Central memory CD8-positive, alpha-beta T cell (primary cell): ENCODE results near the gene TFPI.
"Not testable (repeated sequence)": the region's sequence is repeated elsewhere in the genome, so short reads cannot be mapped to it uniquely, and the experiment has no call there.

ENCODE experiments used
- ATAC-seq: fragments of 150-1000 bp; cut with Tn5 transposase; replicated peaks from 2 replicates; pipeline ENCODE4 v1.10.0; 2022; ENCODE audit warnings: mild to moderate bottlenecking, moderate FRiP score, moderate number of reproducible peaks; ENCODE audit not compliant: poor library complexity, severe bottlenecking; ENCODE audit errors: extremely low read depth
- DNase-seq, 2 donors: peaks; one replicate each; pipeline ENCODE4 v3.0.0; 2021; ENCODE audit warnings: low spot score in 2 of 2
- H3K27ac Mint-ChIP-seq: one replicate; pipeline ENCODE4 v1.8.0; 2022; ENCODE audit warnings: low read depth, mild to moderate bottlenecking, moderate library complexity, mixed read lengths
- H3K27me3 Mint-ChIP-seq: one replicate; pipeline ENCODE4 v1.8.0; 2022; ENCODE audit warnings: mixed read lengths
- H3K36me3 Mint-ChIP-seq: one replicate; pipeline ENCODE4 v1.8.0; 2022; ENCODE audit warnings: mild to moderate bottlenecking, moderate library complexity, mixed read lengths; ENCODE audit not compliant: insufficient read depth
- H3K4me1 Mint-ChIP-seq: one replicate; pipeline ENCODE4 v1.8.0; 2022; ENCODE audit warnings: mixed read lengths
- H3K4me3 Mint-ChIP-seq: one replicate; pipeline ENCODE4 v1.8.0; 2022; ENCODE audit warnings: mild to moderate bottlenecking, moderate library complexity, mixed read lengths
- H3K9me3 Mint-ChIP-seq: one replicate; pipeline ENCODE4 v1.8.0; 2022; ENCODE audit warnings: mixed read lengths

The TFPI gene

DNA sequence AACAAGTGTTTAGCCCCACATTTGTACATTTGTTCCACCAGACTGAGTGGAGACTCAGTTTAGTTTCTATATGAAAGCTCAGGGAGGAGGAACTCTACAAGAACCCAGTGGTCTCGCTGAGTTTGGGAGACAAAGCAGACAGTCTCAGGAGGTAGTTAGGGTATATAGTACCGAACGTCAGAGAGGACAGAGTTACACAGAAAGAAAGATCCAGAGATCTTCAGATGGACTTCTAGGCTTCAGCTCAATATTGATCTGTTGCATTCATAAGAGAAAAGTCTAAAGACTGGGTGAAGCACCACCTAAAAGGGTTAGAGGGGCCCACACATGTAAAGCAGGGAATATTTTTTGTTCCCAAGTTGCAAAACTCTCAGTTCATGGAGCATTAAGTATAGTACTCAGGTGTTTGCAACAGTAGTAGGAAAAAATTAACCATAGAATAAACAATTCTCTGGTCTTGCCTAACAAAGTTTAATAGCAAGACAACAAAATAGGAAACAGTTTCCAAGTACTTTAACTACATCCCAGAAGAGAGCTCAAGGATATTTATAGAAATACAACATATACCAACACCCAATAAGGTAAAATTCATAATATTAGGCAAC lies 4.2 kb downstream of the TFPI start:
- H3K27me3 Mint-ChIP-seq, result no peaks in the 10 kb centered on the region
- ATAC-seq, result no peak
- H3K36me3 Mint-ChIP-seq, result no peaks in the 10 kb centered on the region
- no peaks in the 10 kb centered on the region for H3K4me1 Mint-ChIP-seq
- no peak for DNase-seq
- no peak overlapping the region for H3K27ac Mint-ChIP-seq
- H3K4me3 Mint-ChIP-seq, result no peak overlapping the region
- H3K9me3 Mint-ChIP-seq, result no peaks in the 10 kb centered on the region

DNA sequence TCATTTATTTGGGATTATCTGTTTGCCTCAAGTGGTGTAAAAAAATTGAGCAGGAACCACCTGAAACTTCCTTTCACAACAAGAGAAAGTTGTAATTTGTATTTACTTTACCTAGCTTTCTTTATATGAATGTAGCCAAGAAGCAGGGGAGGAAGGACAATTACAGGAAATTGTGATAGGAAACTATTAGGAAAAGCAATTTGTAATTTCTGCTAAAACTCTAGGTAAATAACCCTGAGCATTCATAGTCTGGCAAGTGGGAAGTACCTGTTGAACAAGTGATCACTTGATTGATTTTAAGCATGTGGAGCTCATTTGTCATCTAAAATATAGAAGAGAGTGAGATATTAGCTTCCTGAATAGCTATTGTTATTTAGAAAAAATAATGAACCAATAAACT lies 5.0 kb downstream of the TFPI start:
- Mint-ChIP-seq H3K4me3 (no peak overlapping the region), H3K9me3 (no peaks in the 10 kb centered on the region), H3K27ac (no peak overlapping the region), H3K4me1 (no peaks in the 10 kb centered on the region), H3K27me3 (no peaks in the 10 kb centered on the region), H3K36me3 (peaks cover 1% of the 10 kb centered on the region)
- no peak for ATAC-seq
- DNase-seq, result no peak

DNA sequence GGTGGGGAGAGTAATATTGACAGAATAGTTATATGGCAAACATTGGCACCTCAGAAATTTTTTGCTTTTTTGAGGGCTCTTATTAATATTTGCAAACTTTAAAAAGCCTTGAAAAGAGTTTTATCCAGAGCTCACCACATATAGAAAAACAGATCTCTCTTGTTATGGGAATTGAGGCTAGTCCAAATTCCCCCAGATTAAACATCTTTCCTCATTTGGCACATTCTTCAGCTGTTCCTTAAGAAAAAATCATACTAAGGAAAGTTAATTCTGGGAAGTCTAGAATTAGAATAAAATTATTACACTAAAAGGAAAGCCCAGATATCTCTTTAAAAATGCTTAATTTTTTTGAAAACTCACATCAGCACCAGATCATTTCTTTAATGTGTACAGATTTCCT lies 5.6 kb downstream of the TFPI start:
- ATAC-seq (no peak), DNase-seq (no peak)
- peaks cover 1% of the 10 kb centered on the region for H3K36me3 Mint-ChIP-seq
- H3K9me3 Mint-ChIP-seq, result no peaks in the 10 kb centered on the region
- H3K4me1 Mint-ChIP-seq, result no peaks in the 10 kb centered on the region
- H3K27me3 Mint-ChIP-seq, result no peaks in the 10 kb centered on the region
- H3K27ac Mint-ChIP-seq, result no peak overlapping the region
- H3K4me3 Mint-ChIP-seq, result no peak overlapping the region

DNA sequence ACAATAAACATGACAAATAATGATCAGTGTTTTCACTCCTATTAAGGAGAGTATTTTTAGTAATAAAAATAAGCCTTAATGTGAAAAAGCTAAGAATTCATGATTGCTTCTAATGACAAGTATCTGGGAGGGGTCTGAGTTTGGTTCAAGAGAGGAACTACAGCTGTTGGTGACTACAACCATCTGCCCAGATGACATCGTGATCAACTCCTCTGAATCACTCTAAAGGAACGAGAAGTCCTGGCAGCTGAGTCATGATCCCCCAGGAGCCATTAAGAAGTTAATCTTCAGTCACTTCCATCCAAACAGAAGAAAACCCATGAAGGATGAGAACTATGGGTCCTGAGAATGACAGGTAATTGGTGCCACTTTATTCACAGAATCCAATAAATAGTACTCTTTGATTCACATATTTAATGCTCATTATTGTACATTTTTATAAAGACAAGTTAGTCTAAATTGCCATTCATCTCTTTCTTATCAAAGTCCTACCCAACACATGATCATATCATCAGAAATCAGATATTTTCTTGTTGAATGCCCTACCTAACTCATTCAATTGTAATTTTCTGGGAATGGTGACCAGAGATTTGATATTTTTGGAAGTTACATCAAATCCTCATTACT lies 6.8 kb downstream of the TFPI start:
- ATAC-seq (no peak), DNase-seq (no peak)
- Mint-ChIP-seq H3K27me3 (no peaks in the 10 kb centered on the region), H3K36me3 (peaks cover 1% of the 10 kb centered on the region), H3K27ac (no peak overlapping the region), H3K4me1 (no peaks in the 10 kb centered on the region), H3K4me3 (no peak overlapping the region), H3K9me3 (no peaks in the 10 kb centered on the region)

DNA sequence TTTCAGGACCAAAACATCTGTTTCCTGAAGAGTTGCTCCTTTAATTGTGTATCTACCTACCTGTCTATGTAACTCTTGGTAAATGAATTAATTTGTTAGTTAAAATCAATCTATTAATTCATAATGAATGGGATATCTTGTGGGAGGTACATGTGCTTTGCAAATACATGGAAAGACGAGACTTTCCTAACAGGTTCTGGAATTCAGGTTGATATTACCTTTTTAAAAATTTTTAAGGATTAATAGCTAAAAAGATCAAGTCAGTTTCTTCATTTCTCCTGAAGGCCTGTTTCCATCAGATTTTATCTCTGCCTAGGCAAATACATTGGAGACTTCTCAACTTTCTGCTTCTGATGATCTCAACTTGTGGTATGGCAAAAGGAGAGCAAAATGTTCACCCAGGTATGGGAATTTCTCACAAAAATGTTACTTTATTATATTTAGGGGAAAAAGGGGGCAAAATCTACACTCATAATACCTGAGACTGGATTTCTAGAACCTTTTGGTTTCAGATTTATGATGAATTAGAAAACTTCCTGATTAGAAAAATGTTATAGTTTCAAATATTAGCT lies 7.4 kb downstream of the TFPI start:
- ATAC-seq, result no peak
- Mint-ChIP-seq H3K9me3 (peaks cover 6% of the 10 kb centered on the region), H3K27ac (no peak overlapping the region), H3K4me3 (no peak overlapping the region), H3K36me3 (peaks cover 1% of the 10 kb centered on the region), H3K27me3 (no peaks in the 10 kb centered on the region), H3K4me1 (no peaks in the 10 kb centered on the region)
- no peak for DNase-seq

DNA sequence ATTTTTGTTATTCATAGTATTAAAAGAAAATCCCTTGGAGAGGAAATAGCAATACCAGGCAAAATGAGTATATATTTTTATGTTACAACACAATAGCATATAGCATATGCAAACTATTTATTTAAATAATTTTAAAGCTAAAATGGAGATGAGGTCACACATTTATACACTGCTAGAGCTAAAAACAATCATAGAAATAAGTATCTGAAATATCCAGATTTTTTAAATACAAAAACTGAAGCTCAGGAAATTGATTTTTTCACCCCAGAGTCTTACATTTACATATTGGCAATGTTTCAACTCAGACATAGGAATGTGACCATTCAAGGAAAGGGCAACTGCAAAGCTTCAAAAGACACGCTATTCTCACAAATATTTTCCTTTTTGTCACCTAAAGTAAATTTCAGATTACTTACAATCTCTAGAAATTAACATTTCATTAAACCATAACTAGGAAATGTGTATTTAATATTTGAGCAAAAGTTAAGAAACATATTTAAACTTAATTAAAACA lies 8.9 kb downstream of the TFPI start:
- Mint-ChIP-seq H3K9me3 (peaks cover 14% of the 10 kb centered on the region), H3K27me3 (no peaks in the 10 kb centered on the region), H3K27ac (no peak overlapping the region), H3K36me3 (peaks cover 1% of the 10 kb centered on the region), H3K4me3 (no peak overlapping the region), H3K4me1 (no peaks in the 10 kb centered on the region)
- ATAC-seq (no peak), DNase-seq (no peak)

DNA sequence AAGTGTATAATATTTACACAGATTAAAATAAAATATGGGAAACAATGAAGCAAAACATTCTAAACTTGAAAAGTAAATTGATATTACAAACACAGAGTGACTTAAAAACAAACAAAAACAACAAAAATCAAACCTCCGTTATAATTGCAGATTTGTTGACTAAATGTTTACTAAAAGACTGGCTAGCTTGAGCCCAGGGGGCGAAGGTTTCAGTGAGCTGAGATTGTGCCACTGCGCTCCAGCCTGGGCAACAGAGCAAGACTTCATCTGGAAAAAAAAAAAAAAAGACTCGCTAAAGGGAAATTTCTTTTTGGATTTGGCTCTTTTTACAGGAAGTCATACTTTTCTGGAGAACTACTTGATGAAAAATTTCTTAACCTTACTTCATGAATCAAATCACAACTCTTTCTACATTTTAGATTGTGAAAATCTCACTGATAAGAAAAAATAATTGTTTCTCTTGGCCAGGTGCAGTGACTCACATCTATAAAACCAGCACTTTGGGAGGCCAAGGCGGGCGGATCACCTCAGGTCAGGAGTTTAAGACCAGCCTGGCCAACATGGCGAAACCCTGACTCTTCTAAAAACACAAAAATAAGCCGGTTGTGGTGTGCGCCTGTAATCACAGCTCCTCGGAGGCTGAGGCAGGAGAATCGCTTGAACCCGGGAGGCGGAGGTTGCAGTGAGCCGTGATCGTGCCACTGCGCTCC lies 9.7 kb downstream of the TFPI start:
- H3K4me3 Mint-ChIP-seq, result no peak overlapping the region
- H3K27me3 Mint-ChIP-seq, result no peaks in the 10 kb centered on the region
- ATAC-seq (no peak), DNase-seq (no peak)
- H3K27ac Mint-ChIP-seq, result no peak overlapping the region
- H3K9me3 Mint-ChIP-seq, result peaks cover 18% of the 10 kb centered on the region
- H3K36me3 Mint-ChIP-seq, result peaks cover 1% of the 10 kb centered on the region
- H3K4me1 Mint-ChIP-seq, result no peaks in the 10 kb centered on the region

DNA sequence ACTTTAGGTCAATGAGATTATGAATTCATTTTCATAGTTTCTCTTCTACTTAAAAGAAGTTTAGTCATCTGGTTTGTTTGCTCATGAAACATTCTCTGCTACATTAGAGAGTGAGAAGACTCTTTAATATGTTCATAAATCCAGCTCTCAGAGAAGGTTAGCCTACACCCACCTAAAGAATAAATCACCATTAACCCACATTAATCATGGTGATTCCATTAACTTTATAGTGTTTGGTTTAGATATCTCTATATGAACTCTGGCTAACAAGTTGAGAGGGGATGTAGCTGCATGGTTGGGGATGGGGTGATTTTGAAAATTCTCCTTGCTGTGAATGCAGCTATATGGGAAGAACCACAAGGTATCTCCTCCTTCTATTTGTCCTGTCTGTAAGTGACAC lies 10.7 kb downstream of the TFPI start:
- Mint-ChIP-seq H3K4me1 (no peaks in the 10 kb centered on the region), H3K27ac (no peak overlapping the region), H3K36me3 (peaks cover 1% of the 10 kb centered on the region), H3K27me3 (no peaks in the 10 kb centered on the region), H3K4me3 (no peak overlapping the region), H3K9me3 (peaks cover 18% of the 10 kb centered on the region)
- DNase-seq, result no peak
- ATAC-seq, result no peak

DNA sequence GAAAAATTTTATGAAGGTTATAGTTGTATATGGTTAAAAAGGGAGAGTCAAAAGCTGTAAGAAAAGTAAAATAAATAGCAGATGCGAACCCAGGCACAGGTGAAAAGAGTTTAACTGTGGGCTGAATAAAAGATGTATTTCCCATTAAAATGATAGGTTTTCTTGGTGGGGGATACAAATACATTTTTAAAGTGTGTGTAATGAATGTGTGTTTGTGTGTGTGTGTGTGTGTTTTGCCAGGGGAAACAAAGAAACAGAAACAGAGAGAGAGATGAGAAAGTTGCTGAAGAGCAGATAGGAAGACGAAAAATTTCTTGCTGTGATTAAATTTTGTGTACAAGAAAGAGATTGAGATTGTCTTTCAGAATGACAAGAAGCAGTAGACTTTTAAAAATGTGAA lies 12.1 kb downstream of the TFPI start:
- ATAC-seq (no peak), DNase-seq (no peak)
- H3K27me3 Mint-ChIP-seq, result no peaks in the 10 kb centered on the region
- no peak overlapping the region for H3K27ac Mint-ChIP-seq
- no peaks in the 10 kb centered on the region for H3K4me1 Mint-ChIP-seq
- H3K9me3 Mint-ChIP-seq, result peaks cover 18% of the 10 kb centered on the region
- peaks cover 1% of the 10 kb centered on the region for H3K36me3 Mint-ChIP-seq
- no peak overlapping the region for H3K4me3 Mint-ChIP-seq

DNA sequence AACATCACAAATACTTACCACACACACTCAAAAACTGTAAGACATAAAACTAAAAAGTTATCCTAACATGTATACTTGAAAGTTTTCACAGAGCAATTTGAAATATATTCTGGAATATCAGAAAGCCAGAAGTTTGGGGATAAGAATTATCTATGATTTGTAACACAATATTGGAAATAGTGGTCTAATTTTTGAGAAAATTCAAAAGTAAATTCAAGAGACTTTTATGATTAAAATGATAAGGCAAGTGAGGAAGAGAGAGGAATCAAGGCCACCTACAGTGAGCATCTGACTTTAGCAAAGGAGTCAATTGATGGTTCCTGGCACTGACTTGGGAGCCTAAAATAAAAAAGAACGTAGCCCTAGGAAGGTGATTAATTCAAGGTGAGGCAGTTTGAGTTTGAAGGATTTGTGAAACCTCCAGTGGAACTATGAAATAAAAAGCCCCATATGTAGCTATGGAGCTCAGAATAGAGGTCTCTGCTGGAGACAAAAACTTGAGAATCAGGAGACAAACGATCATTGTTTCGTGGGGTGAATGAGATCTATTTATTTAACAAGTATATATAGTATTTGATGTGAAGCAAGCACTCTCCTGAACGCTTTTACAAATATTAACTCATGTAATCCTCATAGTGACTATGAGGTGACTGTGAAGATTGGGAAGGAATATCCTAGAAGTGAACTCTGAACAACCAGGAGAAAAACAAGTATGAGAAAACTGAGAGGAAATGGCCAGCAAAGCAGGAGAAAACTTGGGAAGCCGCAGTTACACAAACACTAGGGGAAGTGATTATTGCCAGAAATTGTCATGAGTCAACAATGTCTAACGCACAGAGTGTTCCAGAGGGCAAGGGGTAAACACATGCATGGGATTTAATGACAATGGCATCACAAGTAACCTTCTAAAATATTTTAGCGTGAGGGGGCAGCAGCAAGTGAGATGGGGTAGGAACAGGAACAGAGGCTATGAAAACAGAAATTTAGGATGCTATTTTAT lies 12.8 kb downstream of the TFPI start:
- no peak for ATAC-seq
- Mint-ChIP-seq H3K4me1 (no peaks in the 10 kb centered on the region), H3K36me3 (peaks cover 1% of the 10 kb centered on the region), H3K27ac (no peak overlapping the region), H3K9me3 (peaks cover 18% of the 10 kb centered on the region), H3K27me3 (no peaks in the 10 kb centered on the region), H3K4me3 (no peak overlapping the region)
- no peak for DNase-seq

DNA sequence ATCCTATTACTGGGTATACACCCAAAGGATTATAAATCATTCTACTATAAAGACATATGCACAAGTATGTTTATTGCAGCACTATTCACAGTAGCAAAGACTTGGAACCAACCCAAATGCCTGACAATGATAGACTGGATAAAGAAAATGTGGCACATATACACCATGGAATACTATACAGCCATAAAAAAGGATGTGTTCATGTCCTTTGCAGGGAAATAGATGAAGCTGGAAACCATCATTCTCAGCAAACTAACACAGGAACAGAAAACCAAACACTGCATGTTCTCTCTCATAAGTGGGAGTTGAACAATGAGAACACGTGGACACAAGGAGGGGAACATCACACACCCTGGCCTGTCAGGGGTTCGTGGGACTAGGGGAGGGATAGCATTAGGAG lies 16.0 kb downstream of the TFPI start:
- H3K4me1 Mint-ChIP-seq, H3K27ac Mint-ChIP-seq, ATAC-seq, H3K36me3 Mint-ChIP-seq, DNase-seq, H3K27me3 Mint-ChIP-seq, H3K4me3 Mint-ChIP-seq: not testable (repeated sequence)
- peaks cover 38% of the 10 kb centered on the region for H3K9me3 Mint-ChIP-seq

DNA sequence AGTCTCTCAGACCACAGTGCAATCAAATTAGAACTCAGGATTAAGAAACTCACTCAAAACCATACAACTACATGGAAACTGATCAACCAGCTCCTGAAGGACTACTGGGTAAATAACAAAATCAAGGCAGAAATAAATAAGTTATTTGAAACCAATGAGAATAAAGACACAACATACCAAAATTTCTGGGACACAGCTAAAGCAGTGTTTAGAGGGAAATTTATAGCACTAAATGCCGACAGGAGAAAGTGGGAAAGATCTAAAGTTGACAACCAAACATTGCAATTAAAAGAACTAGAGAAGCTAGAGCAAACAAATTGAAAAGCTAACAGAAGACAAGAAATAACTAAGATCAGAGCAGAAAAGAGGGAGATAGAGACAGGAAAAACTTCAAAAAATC lies 18.9 kb downstream of the TFPI start:
- not testable (repeated sequence) for H3K27ac Mint-ChIP-seq, H3K36me3 Mint-ChIP-seq, H3K4me3 Mint-ChIP-seq, ATAC-seq, DNase-seq, H3K27me3 Mint-ChIP-seq, H3K4me1 Mint-ChIP-seq
- peaks cover 25% of the 10 kb centered on the region for H3K9me3 Mint-ChIP-seq
